Suprapubic skin (tissue), 3 donors: ENCODE results near the gene PUS1.

ENCODE experiments used
- POLR2A ChIP-seq, 2 donors: fragments of 450-650 bp; IDR thresholded peaks; one replicate each; pipeline ENCODE4 v1.6.1; 2017; ENCODE audit warnings: antibody characterized with exemption in 2 of 2, mild to moderate bottlenecking in 2 of 2, moderate library complexity in 2 of 2
- TF ChIP-seq, protein P1 (sequence below), 2 donors: fragments of 200-600 bp in 1 of 2; fragments of 450-650 bp in 1 of 2; sonication (generic) in 1 of 2; IDR thresholded peaks; one replicate each; pipeline ENCODE4 v1.5.1; 2016 to 2019; ENCODE audit warnings: antibody characterized with exemption in 2 of 2, mild to moderate bottlenecking in 1 of 2, moderate library complexity in 1 of 2

DNA sequence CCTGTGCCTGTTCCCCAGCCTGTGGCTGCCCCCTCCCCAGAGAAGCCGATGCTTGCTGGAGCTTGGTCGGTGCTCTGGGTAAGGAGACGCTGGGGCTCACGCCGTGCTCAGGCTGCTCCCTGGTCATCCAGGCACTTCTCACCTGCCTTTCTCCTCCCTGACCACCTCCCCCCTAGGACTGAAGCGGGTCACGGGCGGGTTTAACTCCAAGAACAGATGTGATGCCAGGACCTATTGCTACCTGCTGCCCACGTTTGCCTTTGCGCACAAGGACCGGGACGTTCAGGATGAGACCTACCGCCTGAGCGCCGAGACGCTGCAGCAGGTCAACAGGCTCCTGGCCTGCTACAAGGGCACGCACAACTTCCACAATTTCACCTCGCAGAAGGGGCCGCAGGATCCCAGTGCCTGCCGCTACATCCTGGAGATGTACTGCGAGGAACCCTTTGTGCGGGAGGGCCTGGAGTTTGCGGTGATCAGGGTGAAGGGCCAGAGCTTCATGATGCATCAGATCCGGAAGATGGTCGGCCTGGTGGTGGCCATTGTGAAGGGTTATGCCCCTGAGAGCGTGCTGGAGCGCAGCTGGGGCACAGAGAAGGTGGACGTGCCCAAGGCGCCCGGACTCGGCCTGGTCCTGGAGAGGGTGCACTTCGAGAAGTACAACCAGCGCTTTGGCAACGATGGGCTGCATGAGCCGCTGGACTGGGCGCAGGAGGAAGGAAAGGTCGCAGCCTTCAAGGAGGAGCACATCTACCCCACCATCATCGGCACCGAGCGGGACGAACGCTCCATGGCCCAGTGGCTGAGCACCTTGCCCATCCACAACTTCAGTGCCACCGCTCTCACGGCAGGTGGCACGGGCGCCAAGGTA lies 12.3 kb downstream of the PUS1 start:
- TF ChIP-seq POLR2A (IDR thresholded peaks at IDR 0.05): no peak
- TF ChIP-seq, protein P1, sequence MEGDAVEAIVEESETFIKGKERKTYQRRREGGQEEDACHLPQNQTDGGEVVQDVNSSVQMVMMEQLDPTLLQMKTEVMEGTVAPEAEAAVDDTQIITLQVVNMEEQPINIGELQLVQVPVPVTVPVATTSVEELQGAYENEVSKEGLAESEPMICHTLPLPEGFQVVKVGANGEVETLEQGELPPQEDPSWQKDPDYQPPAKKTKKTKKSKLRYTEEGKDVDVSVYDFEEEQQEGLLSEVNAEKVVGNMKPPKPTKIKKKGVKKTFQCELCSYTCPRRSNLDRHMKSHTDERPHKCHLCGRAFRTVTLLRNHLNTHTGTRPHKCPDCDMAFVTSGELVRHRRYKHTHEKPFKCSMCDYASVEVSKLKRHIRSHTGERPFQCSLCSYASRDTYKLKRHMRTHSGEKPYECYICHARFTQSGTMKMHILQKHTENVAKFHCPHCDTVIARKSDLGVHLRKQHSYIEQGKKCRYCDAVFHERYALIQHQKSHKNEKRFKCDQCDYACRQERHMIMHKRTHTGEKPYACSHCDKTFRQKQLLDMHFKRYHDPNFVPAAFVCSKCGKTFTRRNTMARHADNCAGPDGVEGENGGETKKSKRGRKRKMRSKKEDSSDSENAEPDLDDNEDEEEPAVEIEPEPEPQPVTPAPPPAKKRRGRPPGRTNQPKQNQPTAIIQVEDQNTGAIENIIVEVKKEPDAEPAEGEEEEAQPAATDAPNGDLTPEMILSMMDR (IDR thresholded peaks at IDR 0.05): no peak
